HEK293T (cell line): ENCODE data around the gene FHIT.

Experiments
- FOXK2 ChIP-seq: fragments of 450-650 bp; IDR thresholded peaks from 2 replicates; pipeline ENCODE4 v1.6.1; 2016; ENCODE audit warnings: mild to moderate bottlenecking
- L3MBTL2 ChIP-seq: fragments of 450-650 bp; conservative IDR thresholded peaks from 2 replicates; pipeline ENCODE4 v1.6.1; 2016; ENCODE audit warnings: mild to moderate bottlenecking
- SP1 ChIP-seq: fragments of 450-650 bp; IDR thresholded peaks from 2 replicates; pipeline ENCODE4 v1.6.1; 2017

DNA sequence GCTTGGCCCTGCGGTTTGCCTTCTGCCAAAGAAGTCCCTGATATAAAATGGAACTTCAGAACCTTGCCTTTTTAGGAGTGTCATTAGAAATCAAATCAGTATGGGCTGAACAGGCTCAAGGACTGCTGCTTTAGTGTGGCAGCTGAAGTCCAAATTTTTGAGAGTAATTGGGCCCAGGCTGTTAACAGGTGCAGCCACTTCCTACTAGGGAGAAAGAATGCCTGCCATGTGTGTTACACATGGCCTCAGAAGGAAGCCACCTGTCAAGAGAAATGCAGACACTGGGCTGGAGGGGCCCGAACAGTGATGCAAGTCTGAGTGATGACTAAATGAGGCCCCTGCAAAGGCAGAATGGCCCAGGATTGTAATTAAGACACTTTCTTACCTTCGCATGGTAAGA is 1414.7 kb downstream of the FHIT start:
- TF ChIP-seq FOXK2 (no peak), L3MBTL2 (no peak), SP1 (no peak)
